Central memory CD8-positive, alpha-beta T cell (primary cell): ENCODE measurements around the gene CARD9.

Source experiments
- ATAC-seq: fragments of 150-1000 bp; cut with Tn5 transposase; replicated peaks from 2 replicates; pipeline ENCODE4 v1.10.0; 2022; ENCODE audit warnings: mild to moderate bottlenecking, moderate FRiP score, moderate number of reproducible peaks; ENCODE audit not compliant: poor library complexity, severe bottlenecking; ENCODE audit errors: extremely low read depth
- DNase-seq, 2 donors: peaks; one replicate each; pipeline ENCODE4 v3.0.0; 2021; ENCODE audit warnings: low spot score in 2 of 2
- H3K27ac Mint-ChIP-seq: one replicate; pipeline ENCODE4 v1.8.0; 2022; ENCODE audit warnings: low read depth, mild to moderate bottlenecking, moderate library complexity, mixed read lengths
- H3K27me3 Mint-ChIP-seq: one replicate; pipeline ENCODE4 v1.8.0; 2022; ENCODE audit warnings: mixed read lengths
- H3K36me3 Mint-ChIP-seq: one replicate; pipeline ENCODE4 v1.8.0; 2022; ENCODE audit warnings: mild to moderate bottlenecking, moderate library complexity, mixed read lengths; ENCODE audit not compliant: insufficient read depth
- H3K4me1 Mint-ChIP-seq: one replicate; pipeline ENCODE4 v1.8.0; 2022; ENCODE audit warnings: mixed read lengths
- H3K4me3 Mint-ChIP-seq: one replicate; pipeline ENCODE4 v1.8.0; 2022; ENCODE audit warnings: mild to moderate bottlenecking, moderate library complexity, mixed read lengths
- H3K9me3 Mint-ChIP-seq: one replicate; pipeline ENCODE4 v1.8.0; 2022; ENCODE audit warnings: mixed read lengths

The CARD9 gene

GRCh38 chr9:136343884-136344269 lies 29.6 kb downstream of the CARD9 start:
- Mint-ChIP-seq H3K27ac (no peak overlapping the region), H3K4me3 (no peak overlapping the region), H3K27me3 (no peaks in the 10 kb centered on the region), H3K9me3 (no peaks in the 10 kb centered on the region), H3K36me3 (no peaks in the 10 kb centered on the region), H3K4me1 (no peaks in the 10 kb centered on the region)
- DNase-seq, result no peak
- no peak for ATAC-seq

- no peak overlapping the region for H3K4me3 Mint-ChIP-seq
- H3K27me3 Mint-ChIP-seq, result no peaks in the 10 kb centered on the region
- ATAC-seq, result no peak
- H3K4me1 Mint-ChIP-seq, result no peaks in the 10 kb centered on the region
- no peak for DNase-seq
- H3K27ac Mint-ChIP-seq, result no peak overlapping the region
- H3K36me3 Mint-ChIP-seq, result no peaks in the 10 kb centered on the region
- H3K9me3 Mint-ChIP-seq, result no peaks in the 10 kb centered on the region
Observed at GRCh38 chr9:136343121-136343883, 30.2 kb downstream of the CARD9 start.

GRCh38 chr9:136342181-136343120 lies 31.0 kb downstream of the CARD9 start:
- ATAC-seq, result peak; percentile 36
- Mint-ChIP-seq H3K27ac (no peak overlapping the region), H3K36me3 (no peaks in the 10 kb centered on the region), H3K4me1 (no peaks in the 10 kb centered on the region), H3K4me3 (no peak overlapping the region), H3K27me3 (no peaks in the 10 kb centered on the region), H3K9me3 (no peaks in the 10 kb centered on the region)
- DNase-seq, result peak; percentile 42 to 45

GRCh38 chr9:136341769-136342168 lies 31.7 kb downstream of the CARD9 start:
- Mint-ChIP-seq H3K27me3 (no peaks in the 10 kb centered on the region), H3K36me3 (peaks cover 2% of the 10 kb centered on the region), H3K4me3 (no peak overlapping the region), H3K27ac (no peak overlapping the region), H3K4me1 (no peaks in the 10 kb centered on the region), H3K9me3 (no peaks in the 10 kb centered on the region)
- ATAC-seq (no peak), DNase-seq (no peak)

- no peaks in the 10 kb centered on the region for H3K9me3 Mint-ChIP-seq
- H3K36me3 Mint-ChIP-seq, result peaks cover 2% of the 10 kb centered on the region
- no peaks in the 10 kb centered on the region for H3K27me3 Mint-ChIP-seq
- no peak for DNase-seq
- H3K27ac Mint-ChIP-seq, result no peak overlapping the region
- H3K4me3 Mint-ChIP-seq, result no peak overlapping the region
- ATAC-seq, result no peak
- no peaks in the 10 kb centered on the region for H3K4me1 Mint-ChIP-seq
Observed at GRCh38 chr9:136341042-136341655, 32.3 kb downstream of the CARD9 start.

- Mint-ChIP-seq H3K9me3 (no peaks in the 10 kb centered on the region), H3K4me1 (no peaks in the 10 kb centered on the region), H3K27me3 (no peaks in the 10 kb centered on the region), H3K4me3 (no peak overlapping the region), H3K36me3 (peaks cover 2% of the 10 kb centered on the region), H3K27ac (no peak overlapping the region)
- no peak for DNase-seq
- no peak for ATAC-seq
Observed at GRCh38 chr9:136340356-136341041, 33.0 kb downstream of the CARD9 start.

- no peak for ATAC-seq
- Mint-ChIP-seq H3K27ac (no peak overlapping the region), H3K36me3 (peaks cover 2% of the 10 kb centered on the region), H3K4me1 (no peaks in the 10 kb centered on the region), H3K9me3 (no peaks in the 10 kb centered on the region), H3K4me3 (no peak overlapping the region), H3K27me3 (no peaks in the 10 kb centered on the region)
- DNase-seq, result no peak
Observed at GRCh38 chr9:136339958-136340310, 33.5 kb downstream of the CARD9 start.

- H3K27ac Mint-ChIP-seq, result no peak overlapping the region
- peaks cover 2% of the 10 kb centered on the region for H3K36me3 Mint-ChIP-seq
- H3K4me1 Mint-ChIP-seq, result no peaks in the 10 kb centered on the region
- no peaks in the 10 kb centered on the region for H3K27me3 Mint-ChIP-seq
- no peak for ATAC-seq
- no peak for DNase-seq
- no peak overlapping the region for H3K4me3 Mint-ChIP-seq
- no peaks in the 10 kb centered on the region for H3K9me3 Mint-ChIP-seq
Observed at GRCh38 chr9:136339173-136339957, 34.1 kb downstream of the CARD9 start.

GRCh38 chr9:136338511-136338910 lies 35.0 kb downstream of the CARD9 start:
- no peaks in the 10 kb centered on the region for H3K27me3 Mint-ChIP-seq
- no peaks in the 10 kb centered on the region for H3K9me3 Mint-ChIP-seq

GRCh38 chr9:136337416-136338395 lies 35.8 kb downstream of the CARD9 start:
- no peak for ATAC-seq

More at GRCh38 chr9:136338511-136338910, 35.0 kb downstream of the CARD9 start:
- ATAC-seq, result no peak
- peaks cover 2% of the 10 kb centered on the region for H3K36me3 Mint-ChIP-seq
- no peak overlapping the region for H3K4me3 Mint-ChIP-seq
- no peaks in the 10 kb centered on the region for H3K4me1 Mint-ChIP-seq
- no peak for DNase-seq
- no peak overlapping the region for H3K27ac Mint-ChIP-seq

GRCh38 chr9:136336881-136337280 lies 36.6 kb downstream of the CARD9 start:
- no peak overlapping the region for H3K4me3 Mint-ChIP-seq
- no peaks in the 10 kb centered on the region for H3K4me1 Mint-ChIP-seq
- H3K9me3 Mint-ChIP-seq, result no peaks in the 10 kb centered on the region
- no peak for DNase-seq
- H3K27ac Mint-ChIP-seq, result no peak overlapping the region
- H3K36me3 Mint-ChIP-seq, result peaks cover 2% of the 10 kb centered on the region
- ATAC-seq, result no peak
- H3K27me3 Mint-ChIP-seq, result no peaks in the 10 kb centered on the region

More at GRCh38 chr9:136337416-136338395, 35.8 kb downstream of the CARD9 start:
- peaks cover 2% of the 10 kb centered on the region for H3K36me3 Mint-ChIP-seq
- DNase-seq, result no peak
- H3K27me3 Mint-ChIP-seq, result no peaks in the 10 kb centered on the region
- H3K27ac Mint-ChIP-seq, result no peak overlapping the region
- H3K4me1 Mint-ChIP-seq, result no peaks in the 10 kb centered on the region
- no peaks in the 10 kb centered on the region for H3K9me3 Mint-ChIP-seq
- no peak overlapping the region for H3K4me3 Mint-ChIP-seq
